Activated T-cell treated with anti-CD3 and anti-CD28 coated beads for 4 hours (primary cell): ENCODE results near the gene HDDC3.
A peak's percentile ranks its signal among the peaks of the same experiment; 100 is the strongest.

Experiments
- DNase-seq: peaks from one replicate; pipeline ENCODE4 v3.0.0-alpha.2; 2020

Gene HDDC3

GRCh38 chr15:90889313-90889730 is 43.0 kb downstream of the HDDC3 start:
- no peak for DNase-seq

- no peak for DNase-seq
Measured at GRCh38 chr15:90887037-90887481, 45.3 kb downstream of the HDDC3 start.

- no peak for DNase-seq
Measured at GRCh38 chr15:90886291-90886614, 46.1 kb downstream of the HDDC3 start.

GRCh38 chr15:90885432-90886290 is 46.7 kb downstream of the HDDC3 start:
- peak; percentile 77 for DNase-seq

GRCh38 chr15:90884719-90885431 is 47.5 kb downstream of the HDDC3 start:
- no peak for DNase-seq

GRCh38 chr15:90883976-90884718 is 48.2 kb downstream of the HDDC3 start, which contains the start of gene FES:
Gene FES, plus strand, starts transcription at chr15:90884504. Its CDS starts 542 bp downstream, at chr15:90885046.
- DNase-seq = no peak

- no peak for DNase-seq
Measured at GRCh38 chr15:90883526-90883975, 48.8 kb downstream of the HDDC3 start.

GRCh38 chr15:90882781-90883525 is 49.4 kb downstream of the HDDC3 start:
- DNase-seq = no peak

GRCh38 chr15:90881978-90882721 is 50.2 kb downstream of the HDDC3 start:
- no peak for DNase-seq

- DNase-seq = no peak
Measured at GRCh38 chr15:90881181-90881977, 51.0 kb downstream of the HDDC3 start.

- no peak for DNase-seq
Measured at GRCh38 chr15:90880381-90881145, 51.8 kb downstream of the HDDC3 start.
